Activated T-helper 1 cell treated with anti-CD3 and anti-CD28 coated beads, Interleukin-2, amount 50 U/mL, for 16 hours (primary cell): Measurements from ENCODE around the gene MAML3.
"Not testable (repeated sequence)": the region's sequence is repeated elsewhere in the genome, so short reads cannot be mapped to it uniquely, and the experiment has no call there.

Experiments
- DNase-seq, 2 donors: peaks; one replicate each; pipeline ENCODE4 v3.0.0-alpha.2; 2020; ENCODE audit warnings: low read depth in 1 of 2, low spot score in 1 of 2

The MAML3 gene

DNA sequence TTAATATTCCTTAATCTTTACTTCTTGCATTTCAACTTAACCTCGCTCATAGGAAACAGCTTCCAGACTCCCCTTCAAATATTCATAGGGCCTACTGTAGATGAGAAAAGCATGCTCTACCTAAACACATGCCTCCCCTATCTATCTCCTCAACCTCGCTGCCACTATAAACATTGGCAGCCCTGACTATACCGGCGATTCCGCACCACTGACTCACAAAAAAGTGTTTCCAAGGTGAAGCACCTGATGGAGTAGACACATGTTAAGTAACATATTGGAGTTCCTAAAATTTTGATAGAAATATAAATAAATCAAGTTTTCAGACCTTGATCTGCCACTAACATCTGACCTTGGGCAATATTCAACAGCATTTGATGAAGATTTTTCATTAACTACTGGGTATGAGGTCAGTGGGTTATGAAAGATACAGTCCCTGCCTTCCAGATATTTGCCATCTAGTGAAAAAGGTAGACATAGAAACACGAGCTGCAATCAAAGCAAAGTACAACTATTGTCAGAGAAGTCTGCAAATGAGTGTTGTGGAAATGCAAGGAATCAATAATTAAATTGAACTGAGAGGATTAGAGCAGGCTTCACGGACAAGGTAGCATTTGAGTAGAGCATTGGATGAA is 184.2 kb downstream of the MAML3 start:
- no peak for DNase-seq

DNA sequence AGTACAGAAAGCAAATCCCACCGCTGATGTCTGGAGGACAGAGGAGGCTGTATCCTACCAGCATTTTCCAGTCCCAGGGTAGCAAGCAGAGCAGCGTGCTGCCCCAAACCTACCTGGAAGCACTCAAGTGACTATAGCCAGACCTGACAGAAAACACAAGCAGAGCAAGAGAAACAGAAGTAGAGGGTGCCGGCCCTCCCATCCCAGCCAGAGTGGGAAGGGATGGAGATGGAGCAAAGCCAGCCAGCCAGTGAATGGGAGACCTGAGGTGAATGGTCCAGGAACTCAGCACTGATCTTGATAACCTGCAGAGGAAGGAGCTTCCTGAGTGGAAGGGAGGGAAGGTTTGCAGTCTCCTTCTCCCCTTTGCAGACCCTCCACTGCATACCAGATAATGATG is 185.2 kb downstream of the MAML3 start:
- no peak for DNase-seq

DNA sequence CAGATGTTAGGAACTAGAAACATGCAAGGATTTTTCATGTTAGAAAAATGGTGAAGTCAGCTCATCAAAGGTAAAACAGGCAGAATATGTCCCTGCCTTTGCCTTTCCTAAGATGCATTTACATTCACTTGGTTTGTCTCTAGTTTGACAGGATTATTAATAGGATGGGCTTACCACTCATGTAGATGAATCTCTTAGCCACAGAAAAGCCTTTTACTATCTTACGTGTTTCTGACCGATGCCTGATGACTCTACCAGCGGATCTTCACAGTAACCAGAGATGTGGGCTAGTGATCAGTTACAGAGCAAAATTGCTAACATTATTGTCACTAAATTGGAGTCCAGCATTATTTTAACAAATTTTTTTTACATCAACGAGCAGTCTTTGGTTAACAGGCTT is 187.6 kb downstream of the MAML3 start:
- no peak for DNase-seq

DNA sequence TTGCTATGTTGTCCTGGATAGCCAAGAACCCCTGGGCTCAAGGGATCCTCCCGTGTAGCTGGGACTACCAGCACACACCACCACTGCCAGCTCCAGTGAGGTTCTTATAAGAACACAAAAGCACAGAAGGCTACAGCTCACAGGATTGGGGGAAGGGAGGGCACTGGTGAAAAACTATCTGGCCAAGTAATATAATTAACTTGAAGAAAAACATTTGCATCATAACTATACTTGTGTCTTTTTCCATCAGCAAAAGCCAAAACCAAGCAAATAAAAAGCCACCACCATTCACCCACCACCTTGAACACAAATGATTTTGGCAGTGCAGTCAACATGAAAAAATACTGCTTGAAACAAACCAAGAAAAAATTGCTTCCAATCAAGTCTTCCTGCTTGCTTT is 188.2 kb downstream of the MAML3 start:
- no peak for DNase-seq

DNA sequence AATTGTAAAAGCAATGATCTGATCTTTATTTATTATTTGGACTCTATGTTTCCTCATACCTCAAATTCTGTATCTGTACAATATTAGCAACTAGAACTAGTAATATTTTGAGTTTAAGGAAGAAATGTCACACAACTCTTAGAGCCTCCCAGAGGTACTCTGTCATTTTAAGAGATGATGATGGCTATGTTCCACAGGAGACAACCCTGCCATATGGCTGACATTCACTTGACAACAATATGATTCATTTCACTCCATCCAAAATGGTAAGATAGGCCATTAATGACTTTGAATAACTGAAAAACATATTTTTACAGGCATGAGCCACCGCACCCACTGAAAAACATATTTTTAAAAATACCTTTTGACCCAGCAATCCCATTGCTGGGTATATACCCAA is 190.3 kb downstream of the MAML3 start:
- no peak for DNase-seq

DNA sequence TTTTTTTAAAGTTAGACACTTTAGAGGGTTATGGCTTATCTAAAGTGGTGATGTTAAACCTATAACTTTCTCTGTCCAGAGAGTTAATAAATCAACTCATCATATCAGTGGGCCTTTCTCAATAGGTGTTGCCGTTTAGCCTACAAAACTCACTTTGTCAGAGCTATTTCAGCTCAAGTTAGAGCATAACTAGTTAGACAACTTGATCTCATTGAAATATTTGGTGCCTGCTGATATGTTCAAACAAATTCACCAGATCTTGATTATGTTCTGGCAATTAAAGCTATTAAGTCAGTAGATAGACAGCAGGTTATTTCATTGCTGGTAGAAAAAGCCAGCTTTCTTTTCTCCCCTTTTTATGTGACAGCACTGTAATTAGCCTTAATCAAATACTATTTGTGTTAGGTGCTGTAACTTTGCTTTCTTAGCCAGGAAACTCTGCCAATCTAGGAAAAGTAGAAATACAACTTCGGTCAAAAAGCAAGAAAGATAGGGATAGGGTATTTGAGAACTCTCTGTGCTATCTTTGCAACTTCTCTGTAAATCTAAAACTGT is 191.8 kb downstream of the MAML3 start:
- DNase-seq: no peak

DNA sequence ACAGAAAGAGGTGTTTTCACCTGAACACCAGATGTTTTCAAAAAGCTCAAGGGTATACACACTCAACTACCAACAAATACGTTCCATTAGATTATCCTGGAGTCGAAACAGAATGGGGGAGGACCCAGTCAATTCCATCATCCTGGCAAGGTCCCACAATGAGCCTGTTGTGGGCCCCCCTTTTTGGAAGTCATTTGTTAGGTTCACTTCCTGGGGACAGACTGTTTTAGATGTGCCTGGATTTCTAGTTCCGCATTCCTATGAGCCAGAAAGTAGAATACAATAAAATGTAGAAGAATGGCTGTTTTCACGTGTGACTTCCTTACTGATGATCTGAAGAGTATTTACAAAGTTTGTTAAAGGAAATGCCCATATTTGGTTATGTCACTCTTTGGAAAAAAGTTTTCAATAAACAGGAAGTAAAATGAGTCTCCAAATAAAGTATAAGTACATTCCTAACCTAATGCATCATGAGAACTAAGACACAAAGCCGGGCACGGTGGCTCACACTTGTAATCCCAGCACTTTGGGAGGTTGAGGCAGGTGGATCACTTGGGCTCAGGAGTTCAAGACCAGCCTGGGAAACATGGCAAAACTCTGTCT is 192.5 kb downstream of the MAML3 start:
- no peak for DNase-seq

DNA sequence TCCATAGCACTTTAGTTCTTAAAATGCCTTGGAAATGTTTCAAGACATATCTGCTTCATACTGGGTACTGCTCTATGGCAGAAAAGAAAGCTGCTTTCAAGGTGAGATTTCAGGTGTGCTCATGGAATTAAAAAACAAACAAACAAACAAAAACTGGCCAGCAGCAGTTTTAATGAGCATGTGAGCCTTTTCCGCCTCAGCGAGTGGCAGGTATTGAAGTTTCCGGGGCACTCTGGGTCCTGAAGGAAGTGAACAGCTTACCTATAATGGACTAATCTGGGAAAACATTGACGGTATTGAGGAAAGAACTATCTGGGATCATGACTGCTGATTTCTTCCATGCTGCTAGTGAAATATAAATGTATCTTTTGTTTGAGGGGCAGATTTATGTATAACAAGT is 194.6 kb downstream of the MAML3 start:
- DNase-seq: no peak

DNA sequence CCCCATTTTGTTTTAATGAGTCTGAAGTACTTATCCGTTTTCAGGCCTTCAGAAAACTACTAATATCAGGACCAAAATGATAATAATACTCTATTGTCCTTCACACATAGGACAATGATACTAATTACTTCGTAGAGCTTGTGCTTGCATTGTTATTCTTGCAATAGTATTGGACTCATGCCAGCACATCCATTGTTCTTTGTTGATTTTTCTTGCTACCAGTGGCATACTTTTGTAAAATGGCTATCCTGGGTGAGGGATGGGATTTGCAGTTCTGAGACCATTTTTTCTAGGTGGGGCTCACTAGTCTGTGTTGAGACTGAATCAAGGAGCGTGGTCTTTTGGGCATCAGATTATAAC is 195.3 kb downstream of the MAML3 start:
- no peak for DNase-seq

DNA sequence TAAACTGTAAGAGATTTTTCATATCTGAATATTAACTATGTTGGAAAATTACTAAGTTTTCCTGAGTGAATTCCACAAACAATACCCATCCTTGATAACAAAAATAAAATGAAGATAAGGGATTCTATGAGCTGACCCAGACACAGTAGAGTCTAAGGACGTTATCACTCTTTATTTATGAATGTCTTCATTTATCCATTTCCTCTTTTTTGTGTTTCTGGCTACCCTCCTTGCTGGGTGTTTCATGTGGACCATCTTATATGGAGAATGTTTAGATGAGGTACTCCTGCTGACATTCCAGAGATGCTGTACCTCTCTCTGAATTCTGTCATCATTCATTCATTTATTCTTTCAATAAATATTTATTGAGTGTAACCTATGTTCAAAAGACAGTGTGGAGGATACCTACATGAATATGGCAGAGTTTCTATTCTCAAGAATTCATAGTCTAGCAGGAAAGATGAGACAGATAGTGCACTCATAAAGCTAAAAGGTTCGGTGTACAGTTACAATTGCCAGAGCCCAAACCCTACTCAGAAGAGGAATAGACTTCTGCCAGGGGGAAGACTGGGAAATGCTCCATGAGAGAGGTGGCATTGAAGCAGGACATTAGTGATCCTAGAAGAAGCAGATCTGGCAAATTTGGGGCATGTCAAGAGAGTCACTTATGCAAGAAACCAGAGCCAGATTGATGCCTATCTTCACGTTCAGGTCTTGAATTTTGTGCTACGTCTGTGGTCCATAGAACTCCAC is 195.8 kb downstream of the MAML3 start:
- DNase-seq: no peak

DNA sequence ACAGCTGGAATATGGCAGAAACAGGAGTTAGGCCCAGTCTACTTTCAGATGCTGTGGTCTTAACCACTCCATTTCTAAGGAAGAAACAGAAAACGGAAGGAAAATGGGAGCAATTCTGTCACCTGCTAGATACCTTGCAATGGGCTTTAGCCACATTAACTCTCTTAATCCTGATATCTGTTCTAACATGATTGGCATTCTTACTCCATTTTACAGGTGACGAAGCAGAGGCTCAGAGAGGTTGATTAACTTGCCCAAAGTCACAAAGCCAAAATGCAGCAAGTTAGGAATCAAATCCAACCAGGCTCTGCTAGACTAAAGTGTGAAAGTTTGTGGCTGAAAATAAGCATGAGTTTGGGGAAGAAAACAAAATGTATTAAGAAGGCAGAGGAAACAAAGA is 196.9 kb downstream of the MAML3 start:
- no peak for DNase-seq

DNA sequence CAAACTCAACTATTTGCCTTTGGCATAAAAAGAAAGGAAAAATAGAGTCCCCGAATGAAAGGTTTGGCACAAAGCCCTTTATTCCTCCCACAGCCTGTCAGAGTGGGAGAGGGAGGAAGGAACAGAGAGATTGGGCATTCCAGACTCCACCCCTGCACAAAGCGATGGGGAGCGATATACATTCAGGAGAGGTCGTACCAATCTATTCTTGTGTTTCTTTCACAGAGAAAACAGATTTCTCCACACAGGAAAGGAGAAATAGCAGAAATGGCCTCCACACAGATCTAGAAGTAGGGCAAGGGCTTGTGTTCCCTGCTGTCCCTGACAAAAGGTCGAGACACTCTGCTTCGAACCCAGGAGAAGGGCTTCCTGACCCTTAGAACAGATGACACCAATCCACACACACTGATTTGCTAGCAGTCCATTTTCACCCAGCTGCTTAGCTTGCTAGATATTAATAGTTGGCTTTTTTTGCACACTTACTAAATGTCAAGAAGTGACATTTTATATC is 197.4 kb downstream of the MAML3 start:
- DNase-seq: no peak

DNA sequence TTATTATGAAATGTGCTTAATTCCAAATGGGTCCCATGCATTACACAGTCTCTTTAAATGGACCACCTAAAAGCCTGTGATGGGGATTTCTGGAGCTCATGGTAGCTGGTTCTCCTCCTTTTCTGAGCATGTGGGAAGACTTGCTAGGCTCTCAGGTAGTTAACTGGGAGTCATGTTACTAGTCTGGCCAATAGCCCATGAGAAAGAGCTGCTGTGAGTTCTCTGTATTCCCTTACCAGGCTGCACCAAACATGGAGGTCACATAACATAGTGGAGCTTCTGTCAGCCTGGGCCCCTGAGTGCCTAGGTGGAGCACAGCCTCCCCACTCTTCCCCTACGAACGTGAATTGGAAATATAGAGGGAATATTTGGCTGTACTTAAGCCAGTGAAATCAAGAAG is 198.4 kb downstream of the MAML3 start:
- DNase-seq: no peak

DNA sequence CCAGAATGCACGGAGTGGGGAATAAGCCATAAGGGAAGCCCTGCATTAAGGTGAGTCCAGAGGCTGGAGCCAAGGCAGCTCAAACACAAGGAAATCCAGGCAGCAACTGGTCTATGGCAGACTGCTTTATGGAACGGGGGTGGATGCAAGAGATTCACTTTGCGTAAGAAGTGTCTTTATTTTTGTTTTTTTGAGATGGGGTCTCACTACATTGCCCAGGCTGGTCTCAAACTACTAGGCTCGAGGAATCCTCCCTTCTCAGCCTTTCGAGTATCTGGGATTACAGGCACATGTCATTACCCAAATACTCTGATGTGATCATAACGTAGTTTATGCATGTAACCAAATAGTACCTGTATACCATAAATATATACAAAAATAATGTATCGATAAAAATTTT is 199.5 kb downstream of the MAML3 start:
- DNase-seq: no peak

DNA sequence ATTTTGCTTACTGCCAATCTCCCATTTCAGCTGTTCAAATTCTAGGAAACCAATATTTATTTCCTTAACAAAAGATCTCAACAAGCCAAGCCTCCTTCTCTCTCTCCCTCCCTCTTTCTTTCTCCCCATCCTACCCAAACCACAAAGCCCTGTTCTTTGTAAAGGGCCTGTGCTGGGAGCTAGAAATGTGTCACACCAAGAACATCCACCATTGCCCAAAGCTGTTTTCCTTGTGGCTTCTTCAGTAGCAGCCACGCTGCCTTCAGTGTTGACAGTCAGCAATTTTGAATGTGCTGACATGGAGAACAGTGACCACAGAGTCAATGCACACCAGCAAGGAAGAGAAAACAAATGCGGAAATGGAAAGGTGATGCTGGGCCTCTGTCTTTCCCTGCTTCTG is 203.0 kb downstream of the MAML3 start:
- no peak for DNase-seq

DNA sequence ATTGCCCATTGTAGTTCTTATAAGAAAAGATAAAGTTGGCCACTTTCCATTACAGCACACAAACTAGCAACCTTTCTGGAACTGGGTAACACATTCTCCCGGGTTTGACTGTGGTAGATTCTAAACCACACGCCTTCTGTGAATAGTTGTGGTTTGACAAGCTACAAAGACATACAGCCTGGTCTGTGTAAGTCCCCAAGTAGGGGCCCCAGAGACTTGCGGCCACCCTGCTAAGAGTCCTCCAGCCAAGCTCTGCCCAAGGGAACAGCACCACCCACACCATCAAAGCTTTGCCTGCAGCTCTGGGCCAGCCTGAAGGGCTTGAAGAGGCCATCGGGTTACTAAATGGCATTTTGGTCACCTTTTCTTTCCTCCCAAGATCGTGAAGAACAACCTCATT is 203.4 kb downstream of the MAML3 start:
- no peak for DNase-seq

DNA sequence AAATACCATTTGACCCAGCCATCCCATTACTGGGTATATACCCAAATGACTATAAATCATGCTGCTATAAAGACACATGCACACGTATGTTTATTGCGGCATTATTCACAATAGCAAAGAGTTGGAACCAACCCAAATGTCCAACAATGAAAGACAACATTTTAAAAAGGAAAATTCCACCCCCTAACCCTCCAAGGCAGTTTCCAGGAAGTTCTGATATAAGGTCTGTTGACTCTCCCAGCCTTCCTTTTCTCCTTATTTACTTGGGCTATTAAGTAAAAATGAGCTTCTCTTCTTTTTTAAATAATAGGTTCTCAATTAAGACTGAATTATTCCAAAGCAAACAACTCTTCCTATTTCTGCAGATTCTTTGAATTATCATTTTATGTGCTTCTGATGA is 209.1 kb downstream of the MAML3 start:
- DNase-seq: not testable (repeated sequence)

DNA sequence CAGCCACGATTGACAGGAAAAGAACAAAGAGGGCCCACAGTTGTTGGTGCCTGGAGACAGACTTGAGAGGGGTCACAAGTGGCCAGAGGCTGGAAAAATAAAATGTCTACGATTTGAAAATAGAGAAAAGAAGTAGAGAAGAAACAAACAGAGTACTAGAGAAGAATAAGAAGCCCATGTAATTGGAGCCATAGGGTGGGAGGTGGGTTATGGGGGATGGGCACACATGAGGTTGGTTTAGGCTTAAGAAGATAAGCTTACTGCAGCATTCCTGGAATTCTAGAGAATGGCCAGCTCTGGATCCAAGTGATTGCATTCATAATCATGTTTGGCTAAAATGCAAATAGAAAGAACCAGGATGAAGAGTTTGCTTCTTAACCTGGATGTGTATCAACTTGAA is 210.7 kb downstream of the MAML3 start:
- DNase-seq: no peak

DNA sequence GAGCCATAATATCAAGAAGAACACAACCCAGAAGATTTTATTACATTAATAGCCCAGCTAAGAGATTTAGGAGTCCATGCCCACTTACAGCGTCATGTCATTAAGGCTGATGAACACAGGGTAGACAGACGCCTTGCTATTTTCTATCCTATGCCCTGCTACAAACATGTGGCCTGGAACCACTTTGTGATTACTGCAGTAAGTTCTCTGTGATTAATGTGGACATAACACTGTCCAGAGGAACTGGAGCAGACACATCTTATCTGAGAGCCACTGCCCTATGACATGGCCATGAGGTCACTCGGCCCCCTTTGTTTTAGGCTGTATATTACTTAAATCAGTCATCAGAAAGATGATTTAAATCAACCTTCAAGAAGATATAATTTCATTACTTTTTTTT is 211.7 kb downstream of the MAML3 start:
- no peak for DNase-seq

DNA sequence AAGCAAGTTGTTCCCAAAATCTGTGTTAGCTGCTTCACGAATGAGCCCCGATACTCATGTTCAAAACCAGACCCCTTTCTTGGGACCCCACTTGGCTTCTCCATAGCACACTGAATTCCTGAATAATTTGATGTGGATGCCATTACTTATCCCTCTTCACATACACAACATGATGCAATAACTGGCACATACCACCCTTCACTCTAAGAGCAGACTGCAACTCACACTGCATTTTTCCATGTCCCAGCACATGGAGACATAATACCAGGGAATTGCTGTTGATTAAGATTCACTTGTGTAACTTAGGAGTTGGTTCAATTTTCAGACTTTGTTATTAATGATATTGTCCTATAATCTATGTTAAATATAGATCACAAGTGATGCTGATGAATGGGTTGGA is 213.4 kb downstream of the MAML3 start:
- no peak for DNase-seq

DNA sequence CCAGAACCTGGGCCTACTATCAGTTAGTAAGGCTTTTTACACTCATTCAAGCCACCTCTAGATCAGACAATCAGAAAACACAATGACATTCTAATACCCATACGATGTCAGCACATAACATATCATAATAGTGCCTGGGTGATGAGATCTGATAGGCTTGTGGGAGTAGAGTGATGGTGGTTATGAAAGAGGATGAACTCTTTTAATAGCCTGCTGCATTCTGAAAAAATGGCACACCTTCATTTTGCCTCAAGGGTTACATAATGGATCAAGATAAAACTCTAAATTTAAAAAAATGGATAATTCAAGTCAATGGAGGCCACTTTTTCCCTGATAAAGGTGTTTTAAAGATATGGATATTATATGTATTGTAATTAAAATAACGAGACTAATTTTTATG is 215.6 kb downstream of the MAML3 start:
- no peak for DNase-seq

DNA sequence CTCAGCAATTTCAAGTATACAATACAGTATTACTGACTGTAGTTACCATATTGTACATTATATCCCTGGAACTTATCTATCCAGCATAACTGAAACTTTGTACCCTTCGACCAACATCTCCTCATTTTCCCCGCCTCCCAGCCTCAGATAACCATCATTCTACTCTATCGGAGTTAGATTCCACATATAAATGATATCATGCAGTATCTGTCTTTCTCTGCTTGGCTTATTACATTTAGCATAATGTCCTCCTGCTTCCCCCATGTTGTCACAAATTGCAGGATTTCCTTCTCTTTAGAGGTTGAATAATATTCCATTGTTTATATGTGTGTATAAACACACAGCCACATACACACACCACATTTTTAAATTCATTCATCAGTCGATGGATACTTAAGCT is 218.1 kb downstream of the MAML3 start:
- no peak for DNase-seq
